NCI-H2171 (cell line): Measurements from ENCODE around the gene TEDDM1.
"Not testable (repeated sequence)": the region's sequence is repeated elsewhere in the genome, so short reads cannot be mapped to it uniquely, and the experiment has no call there.

Experiments
- DNase-seq: peaks from one replicate; lab custom pipeline; 2025; lab: John Stamatoyannopoulos, UW

Gene TEDDM1

DNA sequence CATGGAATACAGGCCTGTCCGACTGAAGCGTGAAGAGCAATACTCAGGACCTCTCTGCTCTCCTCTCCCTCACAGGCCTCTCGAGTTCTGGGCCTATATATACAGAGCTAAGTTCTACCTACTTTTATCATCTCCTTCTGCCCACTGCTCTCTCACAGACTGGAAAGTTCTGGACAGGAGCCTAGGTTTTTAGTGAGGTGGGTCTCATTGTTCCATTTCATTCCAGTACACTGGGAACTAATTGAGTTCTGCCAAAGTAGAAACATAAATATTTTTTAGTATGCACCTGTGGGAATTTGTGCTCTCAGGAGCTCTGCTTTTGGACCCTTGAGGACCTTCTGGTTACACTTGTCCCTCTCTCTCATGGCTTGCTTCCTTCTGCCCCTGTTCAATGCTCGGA lies at the start of gene TEDDM1:
TEDDM1 (minus strand) TSS at position 101 of the 400 bp plus-strand sequence. CDS start 182 bp downstream, outside the sequence.
- DNase-seq, result no peak

DNA sequence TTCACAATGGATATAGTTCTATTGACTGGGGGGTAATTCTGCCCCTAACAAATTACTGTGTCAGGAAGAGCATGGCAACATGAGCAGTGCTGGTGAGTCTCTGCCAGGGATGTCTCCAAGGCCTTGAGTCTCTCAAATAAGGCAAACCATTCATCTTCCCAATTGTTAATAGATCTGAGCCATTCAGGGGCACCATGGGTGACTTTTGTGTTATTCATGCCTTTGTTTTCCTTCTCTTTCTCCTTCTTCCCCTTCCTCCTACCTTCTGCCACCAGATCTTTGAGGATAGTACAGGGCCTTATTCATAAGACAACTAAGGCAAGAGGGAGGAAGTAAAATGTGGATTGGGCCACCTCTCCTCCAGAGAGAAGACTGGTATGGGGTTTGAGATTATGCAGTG lies 49.6 kb upstream of the TEDDM1 start, which contains the start of gene RGSL1:
RGSL1 (plus strand) TSS at position 60 of the 400 bp plus-strand sequence; CDS start at position 80, 20 bp downstream.
- DNase-seq, result no peak

DNA sequence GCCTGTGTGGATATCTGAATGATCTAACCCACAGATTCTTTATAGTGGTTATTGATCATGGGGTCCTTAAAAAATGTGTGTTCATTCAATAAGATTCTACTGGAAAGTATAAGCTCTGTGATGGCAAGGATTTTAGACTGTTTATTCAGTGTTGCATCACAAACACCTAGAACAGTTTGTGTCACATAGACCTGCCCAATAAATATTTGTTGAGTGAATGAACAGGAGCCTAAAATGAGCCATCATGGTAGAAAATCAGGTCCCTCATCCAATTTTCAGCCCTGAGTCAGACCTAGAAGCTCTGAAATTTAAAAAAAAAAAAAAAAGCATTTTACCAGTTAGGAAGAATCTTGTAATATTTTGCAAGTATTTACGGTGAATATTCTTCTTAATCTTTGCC lies 47.2 kb upstream of the TEDDM1 start:
- DNase-seq, result no peak

- DNase-seq, result not testable (repeated sequence)
These were observed 46.7 kb upstream of the TEDDM1 start for GRCh38 chr1:182447124-182447523.

DNA sequence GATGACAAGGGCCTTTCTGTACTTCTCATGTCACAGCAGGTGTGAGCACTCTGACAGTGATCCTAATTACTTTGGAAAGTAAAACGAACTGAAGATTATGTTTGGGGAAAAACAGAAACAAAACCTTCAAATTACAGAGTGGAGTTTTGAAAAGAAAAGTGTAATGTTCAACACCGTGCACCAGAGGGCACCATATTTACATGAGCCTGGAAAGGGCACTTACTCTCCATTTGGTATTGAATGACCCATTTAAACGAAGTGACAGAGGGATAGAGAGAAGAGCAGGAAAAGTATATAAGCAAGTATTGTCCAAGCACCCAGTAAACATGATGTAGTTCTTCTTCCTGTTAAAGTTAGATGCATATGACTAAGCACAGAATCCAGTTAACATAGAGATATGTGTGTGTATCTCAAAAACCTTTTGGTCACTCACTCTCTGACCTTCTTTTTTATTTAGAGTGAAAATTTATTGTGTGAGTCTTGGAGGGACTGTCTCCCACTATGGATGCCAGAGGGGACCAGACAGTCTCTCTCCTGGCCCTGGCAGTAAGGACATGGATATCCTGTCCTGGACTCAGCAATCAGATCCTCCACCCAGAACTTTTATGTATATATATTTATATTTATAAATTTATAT lies 45.7 kb upstream of the TEDDM1 start:
- DNase-seq, result peak; percentile 54

DNA sequence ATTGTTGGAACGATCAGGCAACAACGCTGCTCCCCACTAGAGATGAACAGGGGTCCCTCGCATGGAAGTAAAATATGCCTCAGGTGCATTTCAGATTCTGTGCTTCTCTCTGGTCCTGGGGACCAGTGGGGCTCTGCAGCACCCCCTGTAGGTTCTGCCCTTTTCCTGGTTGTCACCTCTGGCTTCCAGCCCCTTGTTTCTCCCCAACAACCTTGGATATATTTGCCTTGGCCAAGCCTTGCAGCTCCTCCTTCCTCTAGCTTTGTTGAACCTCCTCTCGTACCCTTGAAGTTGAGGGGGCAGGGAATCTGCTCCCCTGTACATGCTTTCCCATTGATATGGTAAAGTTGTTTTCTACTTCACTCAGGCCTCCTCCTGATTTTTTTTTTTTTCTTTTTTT lies 44.0 kb upstream of the TEDDM1 start:
- DNase-seq, result no peak

DNA sequence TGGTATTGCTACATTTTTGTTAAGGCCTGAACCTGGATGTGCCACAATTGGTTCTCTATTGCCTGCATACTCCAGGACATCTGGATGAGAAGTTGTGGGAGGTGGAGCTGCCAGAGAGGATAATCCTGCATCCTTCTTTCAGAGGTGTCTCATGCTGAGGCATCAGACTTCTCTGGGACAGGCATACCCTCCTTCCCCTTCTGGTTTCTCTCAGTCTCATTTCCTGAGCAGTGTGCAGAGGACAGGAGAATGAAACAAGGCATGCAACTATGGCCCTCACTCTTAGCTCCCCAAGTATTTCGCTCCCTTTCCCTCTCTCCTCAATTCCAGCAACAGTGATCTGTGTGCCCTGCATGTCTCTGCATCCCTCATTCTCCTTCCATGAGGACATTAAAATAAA lies 41.9 kb upstream of the TEDDM1 start:
- DNase-seq, result no peak

DNA sequence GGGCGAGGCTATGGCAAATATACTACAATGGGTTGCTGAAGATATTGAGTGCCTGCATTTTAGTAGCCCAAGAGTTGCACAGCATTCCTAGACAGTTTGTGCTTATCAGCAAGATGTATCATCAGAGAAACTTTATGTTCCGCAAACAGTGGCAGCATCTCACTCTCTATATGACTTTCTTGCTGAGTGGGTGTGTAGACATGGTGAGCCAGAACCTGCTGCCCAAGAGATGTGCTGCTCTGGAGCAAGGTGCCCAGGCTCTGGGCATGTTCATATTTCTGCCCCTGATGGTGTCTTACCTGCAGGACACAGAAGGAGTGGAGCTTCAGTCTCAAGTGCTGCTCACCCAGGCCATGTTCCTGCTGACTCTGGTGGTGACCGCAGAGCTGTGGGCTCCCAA lies 41.3 kb upstream of the TEDDM1 start:
- no peak for DNase-seq

- DNase-seq, result no peak
These were observed 37.9 kb upstream of the TEDDM1 start for GRCh38 chr1:182438326-182438725.

GRCh38 chr1:182433580-182433979 lies 33.1 kb upstream of the TEDDM1 start:
- DNase-seq, result no peak

- no peak for DNase-seq
These were observed 30.8 kb upstream of the TEDDM1 start for GRCh38 chr1:182431278-182431677.

- no peak for DNase-seq
These were observed 30.0 kb upstream of the TEDDM1 start for GRCh38 chr1:182430263-182431068.

DNA sequence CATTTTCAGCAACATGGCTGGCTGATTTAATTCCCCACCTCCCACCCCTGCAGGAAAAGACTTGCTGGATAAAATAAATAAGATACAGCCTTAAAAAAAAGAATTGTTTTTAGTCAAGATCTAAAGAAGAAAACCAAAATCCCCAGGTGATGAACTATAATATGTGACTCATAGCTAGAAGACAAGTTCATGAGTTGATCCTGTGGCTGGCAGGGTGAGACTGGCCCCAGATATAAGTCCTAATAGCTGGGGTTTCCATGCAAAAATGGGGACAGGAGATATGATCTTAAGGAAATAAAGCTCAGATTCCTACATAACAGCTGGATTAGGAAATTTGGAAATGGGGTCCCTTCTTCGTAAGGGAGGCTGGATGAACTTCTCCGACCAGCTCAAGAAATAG lies 27.6 kb upstream of the TEDDM1 start:
- DNase-seq, result no peak

- no peak for DNase-seq
These were observed 26.3 kb upstream of the TEDDM1 start for GRCh38 chr1:182426442-182427430.

DNA sequence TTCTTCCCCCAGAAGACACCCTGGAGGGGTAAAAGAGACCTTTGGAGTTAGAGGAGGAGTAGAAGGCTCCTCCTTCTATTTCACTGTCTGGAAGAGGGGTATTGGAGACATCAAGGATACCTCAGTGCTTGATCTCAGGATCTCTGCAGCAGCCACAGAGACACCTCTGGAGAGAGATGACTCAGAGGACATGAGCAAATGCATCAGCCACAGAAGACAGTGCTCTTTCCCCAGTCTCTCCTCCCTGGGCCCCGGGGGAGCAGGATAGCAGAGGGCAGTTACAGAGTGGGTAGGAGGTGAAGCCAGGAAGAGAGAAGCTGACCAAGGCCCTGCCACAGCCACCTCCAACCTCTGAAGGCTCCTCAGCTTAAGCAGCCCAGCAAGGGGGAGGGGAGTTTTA lies 15.3 kb upstream of the TEDDM1 start:
- DNase-seq, result no peak

DNA sequence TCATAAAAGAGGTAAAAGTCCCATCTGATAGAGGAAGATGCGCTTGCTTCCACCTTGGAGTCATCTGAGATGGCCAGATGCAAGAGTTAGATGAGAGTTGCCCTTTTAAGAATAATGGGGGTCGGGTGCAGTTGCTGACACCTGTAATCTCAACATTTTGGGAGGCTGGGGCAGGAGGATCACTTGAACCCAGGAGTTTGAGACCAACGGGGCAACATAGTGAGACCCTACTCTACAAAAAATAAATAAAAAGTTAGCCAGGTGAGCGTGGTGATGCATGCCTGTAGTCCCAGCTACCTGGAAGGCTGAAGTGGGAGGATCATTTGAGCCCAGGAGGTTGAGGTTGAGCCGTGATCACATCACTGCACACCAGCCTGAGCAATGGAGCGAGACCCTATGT lies 13.5 kb upstream of the TEDDM1 start:
- no peak for DNase-seq

GRCh38 chr1:182413486-182413885 lies 13.0 kb upstream of the TEDDM1 start:
- DNase-seq, result no peak

- DNase-seq, result no peak
These were observed 10.3 kb upstream of the TEDDM1 start for GRCh38 chr1:182410620-182411273.

DNA sequence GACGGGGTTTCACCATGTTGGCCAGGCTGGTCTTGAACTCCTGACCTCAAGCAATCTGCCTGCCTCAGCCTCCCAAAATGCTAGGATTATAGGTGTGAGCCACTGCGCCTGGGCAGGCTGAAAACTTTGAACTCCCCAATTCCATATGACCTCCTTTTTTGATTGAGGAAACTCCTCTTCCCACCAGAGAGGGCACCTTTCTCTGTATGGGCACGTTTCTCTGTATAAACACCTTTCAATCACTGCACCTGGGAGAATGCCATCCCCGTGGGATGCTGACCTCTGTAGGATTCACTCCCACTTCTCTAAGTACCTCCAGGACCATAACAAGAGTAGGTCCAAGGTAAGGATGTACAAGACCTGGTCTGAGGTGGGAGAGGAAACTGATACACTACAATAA lies 9.7 kb upstream of the TEDDM1 start:
- no peak for DNase-seq

DNA sequence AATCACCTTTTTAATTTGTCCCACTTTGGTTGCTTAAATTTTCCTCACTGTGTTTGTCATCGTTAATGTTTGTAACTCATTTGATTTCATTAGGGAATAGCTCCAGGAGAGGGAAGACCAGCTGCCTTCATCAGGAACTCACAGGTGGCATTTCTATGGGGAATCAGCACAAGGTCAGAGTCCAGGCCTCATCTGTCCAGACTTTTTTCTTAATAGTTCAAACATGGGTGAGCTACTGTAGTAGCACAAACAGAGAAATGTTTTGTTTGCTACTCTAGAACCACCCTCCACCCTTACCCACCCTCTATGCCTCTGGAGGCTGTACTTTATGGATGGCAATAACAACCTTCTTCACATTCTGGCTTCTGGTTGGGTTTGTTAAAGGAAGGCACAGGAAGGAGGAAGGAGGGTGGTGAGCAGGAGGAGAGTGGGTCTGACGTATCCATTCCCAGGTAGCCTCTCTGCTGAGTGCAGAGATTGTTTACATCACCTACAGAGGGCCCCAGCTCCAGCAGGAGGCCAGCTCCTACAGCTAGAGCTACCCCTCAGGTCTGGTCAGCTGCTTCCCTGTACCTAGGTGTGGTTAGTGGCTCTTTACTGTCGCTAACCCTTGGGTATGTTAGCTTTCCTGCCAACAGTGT lies 8.1 kb upstream of the TEDDM1 start:
- no peak for DNase-seq

- no peak for DNase-seq
These were observed 7.3 kb upstream of the TEDDM1 start for GRCh38 chr1:182407724-182408123.
